HCT116 (cell line): ENCODE data around the gene PITPNM1.

ENCODE experiments used
- CEBPB ChIP-seq: IDR thresholded peaks from 2 replicates; pipeline ENCODE4 v1.6.1; 2012; ENCODE audit warnings: low read depth
- CTCF ChIP-seq, 3 experiments: fragments of 200-600 bp in 1 of 3; sonication (generic) in 1 of 3; IDR thresholded peaks in 2 of 3; conservative IDR thresholded peaks in 1 of 3; 2 replicates each; pipeline ENCODE4 v1.5.1; 2012 to 2017; ENCODE audit warnings: low read depth in 2 of 3, low read length in 2 of 3, antibody characterized with exemption in 1 of 3, borderline replicate concordance in 1 of 3, control low read depth in 1 of 3, mild to moderate bottlenecking in 1 of 3, mixed read lengths in 1 of 3, mixed run types in 1 of 3, moderate library complexity in 1 of 3; ENCODE audit not compliant: insufficient read depth in 1 of 3
- JUND ChIP-seq: IDR thresholded peaks from 2 replicates; pipeline ENCODE4 v1.6.1; 2012
- MAX ChIP-seq: IDR thresholded peaks from 2 replicates; pipeline ENCODE4 v1.6.1; 2012
- POLR2AphosphoS5 ChIP-seq: IDR thresholded peaks from 2 replicates; pipeline ENCODE4 v1.6.1; 2011; ENCODE audit warnings: mild to moderate bottlenecking, low read depth, low read length, moderate library complexity
- ZBTB33 ChIP-seq: IDR thresholded peaks from 2 replicates; pipeline ENCODE4 v1.6.1; 2011; ENCODE audit warnings: mild to moderate bottlenecking, low read length, moderate library complexity; ENCODE audit not compliant: insufficient replicate concordance; ENCODE audit errors: extremely low read depth

GRCh38 chr11:67472882-67473281, 32.3 kb downstream of the PITPNM1 start:
- TF ChIP-seq CTCF (IDR thresholded peaks at IDR 0.05 in 2 of 3, conservative IDR thresholded peaks at IDR 0.05 in 1 of 3; ENCODE audit: borderline replicate concordance in 1 of 3, insufficient read depth in 1 of 3, low read depth in 2 of 3, low read length in 2 of 3) (no peak), MAX (no peak), POLR2AphosphoS5 (no peak), ZBTB33 (no peak), JUND (no peak), CEBPB (no peak)
